Activated B cell treated with CpG ODN at 0.5 μM for 24 hours (primary cell): Measurements from ENCODE around the gene ETV6. TPM values are rescaled to one million over a fixed set of nuclear protein-coding genes. Genes with fewer than 3 reads are reported as not detected.
A peak's percentile ranks its signal among the peaks of the same experiment; 100 is the strongest.

Experiments
- ATAC-seq: fragments of 200-7000 bp; cut with Tn5 transposase; one replicate; pipeline ENCODE4 v1.10.0; 2021; ENCODE audit warnings: low read depth, mild to moderate bottlenecking, moderate library complexity
- CTCF ChIA-PET: fragments of 350-600 bp; sonication (Branson Sonifier 250); formaldehyde crosslinking; loops from one replicate; lab custom pipeline; 2021; ENCODE audit warnings: antibody characterized with exemption; lab: Charles Lee
- POLR2A ChIA-PET: fragments of 350-600 bp; sonication (Branson Sonifier 250); formaldehyde crosslinking; loops from one replicate; lab custom pipeline; 2021; ENCODE audit warnings: antibody characterized with exemption; lab: Charles Lee
- DNase-seq: peaks from one replicate; pipeline ENCODE4 v3.0.0; 2022
- H3K27ac Mint-ChIP-seq: one replicate; pipeline ENCODE4 v1.8.0; 2020; ENCODE audit warnings: mixed read lengths
- H3K27me3 Mint-ChIP-seq: one replicate; pipeline ENCODE4 v1.8.0; 2021; ENCODE audit warnings: mixed read lengths
- H3K36me3 Mint-ChIP-seq: one replicate; pipeline ENCODE4 v1.8.0; 2021; ENCODE audit warnings: low read depth, mixed read lengths
- H3K4me1 Mint-ChIP-seq: one replicate; pipeline ENCODE4 v1.8.0; 2021; ENCODE audit warnings: mixed read lengths
- H3K4me3 Mint-ChIP-seq: one replicate; pipeline ENCODE4 v1.8.0; 2020; ENCODE audit warnings: mild to moderate bottlenecking, mixed read lengths
- H3K9me3 Mint-ChIP-seq: one replicate; pipeline ENCODE4 v1.8.0; 2020; ENCODE audit warnings: mixed read lengths
- intact Hi-C: fragments of 100-400 bp; cut with micrococcal nuclease; formaldehyde crosslinking; loops from one replicate; pipeline ENCODE4 v1.15.1; 2024
- total RNA-seq: library from RNA; stranded (reverse); gene quantifications from 2 replicates; pipeline ENCODE4 v1.2.3, GENCODE V29; 2022
- TF ChIP-seq, protein P1 (sequence below): fragments of 200-600 bp; IDR thresholded peaks from one replicate; pipeline ENCODE4 v1.8.0; 2022; ENCODE audit warnings: antibody characterized with exemption, mild to moderate bottlenecking

The ETV6 gene
- total RNA-seq, 1 donor from 2014 or later, result 130 TPM

DNA sequence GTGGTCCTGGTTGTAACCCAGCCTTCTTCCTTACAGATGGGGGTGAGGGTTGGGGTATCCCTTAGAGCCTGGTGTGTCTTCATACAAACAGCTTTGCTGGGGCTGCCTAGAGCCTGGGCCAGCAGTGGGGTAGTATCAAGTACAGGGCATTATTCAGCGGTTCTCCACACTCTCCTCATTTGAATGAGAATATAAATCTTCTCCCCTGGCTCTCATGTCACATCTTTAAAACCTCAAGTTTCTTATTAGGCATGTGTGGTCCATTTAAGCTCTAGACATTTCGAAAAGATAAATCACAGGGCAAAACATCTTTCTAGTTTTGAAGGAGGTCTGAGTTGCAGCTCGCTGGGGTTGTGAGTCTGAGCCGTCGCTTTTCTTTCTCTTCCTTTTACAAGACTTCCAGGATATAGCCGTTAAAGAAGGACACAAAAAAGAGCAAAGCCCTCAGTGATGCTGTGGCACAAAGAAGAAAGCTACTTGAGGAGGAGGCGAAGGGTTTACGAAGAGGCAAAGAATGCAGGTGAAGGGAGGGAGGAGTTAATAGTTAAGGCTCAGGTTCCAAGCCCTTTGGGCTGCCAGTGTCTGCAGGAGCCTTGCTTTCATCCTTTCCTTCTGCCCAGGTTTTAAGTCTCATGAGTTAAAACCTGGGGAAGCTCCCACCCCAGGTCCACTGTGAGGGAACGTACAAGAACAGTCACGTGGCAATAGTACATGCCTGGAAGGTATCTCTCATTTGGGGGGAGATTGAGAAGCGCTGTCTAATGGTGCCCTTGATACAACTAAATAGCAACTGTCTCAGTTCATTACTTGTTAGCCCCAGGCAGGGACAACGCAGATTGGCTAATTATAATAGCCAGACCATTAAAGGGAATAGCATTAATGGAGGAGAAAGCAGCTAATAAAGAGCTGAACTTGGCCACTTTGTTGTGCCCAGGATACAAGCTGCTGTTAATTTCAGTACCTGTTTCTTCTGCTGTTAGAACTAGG is 94.2 kb downstream of the ETV6 start:
- intact Hi-C loops, result no loop called here
- ChIA-PET CTCF (interaction anchor here (1.4 to 1.7 kb wide), 3 partner anchors 12 to 69 kb away, joined by 3 to 5 read pairs (median 3); no protein-coding TSS in a partner anchor), POLR2A (interaction anchor here (0.5 to 16.0 kb wide), 7 partner anchors 9 to 613 kb away, joined by 3 to 433 read pairs (median 7); partner anchors contain the start of genes BORCS5 and ETV6)
- peak overlapping the region; percentile 93 for H3K27ac Mint-ChIP-seq
- H3K4me1 Mint-ChIP-seq, result peaks cover 96% of the 10 kb centered on the region
- H3K4me3 Mint-ChIP-seq, result peak overlapping the region; percentile 38
- TF ChIP-seq, protein P1, sequence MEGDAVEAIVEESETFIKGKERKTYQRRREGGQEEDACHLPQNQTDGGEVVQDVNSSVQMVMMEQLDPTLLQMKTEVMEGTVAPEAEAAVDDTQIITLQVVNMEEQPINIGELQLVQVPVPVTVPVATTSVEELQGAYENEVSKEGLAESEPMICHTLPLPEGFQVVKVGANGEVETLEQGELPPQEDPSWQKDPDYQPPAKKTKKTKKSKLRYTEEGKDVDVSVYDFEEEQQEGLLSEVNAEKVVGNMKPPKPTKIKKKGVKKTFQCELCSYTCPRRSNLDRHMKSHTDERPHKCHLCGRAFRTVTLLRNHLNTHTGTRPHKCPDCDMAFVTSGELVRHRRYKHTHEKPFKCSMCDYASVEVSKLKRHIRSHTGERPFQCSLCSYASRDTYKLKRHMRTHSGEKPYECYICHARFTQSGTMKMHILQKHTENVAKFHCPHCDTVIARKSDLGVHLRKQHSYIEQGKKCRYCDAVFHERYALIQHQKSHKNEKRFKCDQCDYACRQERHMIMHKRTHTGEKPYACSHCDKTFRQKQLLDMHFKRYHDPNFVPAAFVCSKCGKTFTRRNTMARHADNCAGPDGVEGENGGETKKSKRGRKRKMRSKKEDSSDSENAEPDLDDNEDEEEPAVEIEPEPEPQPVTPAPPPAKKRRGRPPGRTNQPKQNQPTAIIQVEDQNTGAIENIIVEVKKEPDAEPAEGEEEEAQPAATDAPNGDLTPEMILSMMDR, result no peak
- no peak for ATAC-seq
- DNase-seq, result no peak
- H3K9me3 Mint-ChIP-seq, result no peaks in the 10 kb centered on the region
- no peaks in the 10 kb centered on the region for H3K27me3 Mint-ChIP-seq
- H3K36me3 Mint-ChIP-seq, result peaks cover 17% of the 10 kb centered on the region

DNA sequence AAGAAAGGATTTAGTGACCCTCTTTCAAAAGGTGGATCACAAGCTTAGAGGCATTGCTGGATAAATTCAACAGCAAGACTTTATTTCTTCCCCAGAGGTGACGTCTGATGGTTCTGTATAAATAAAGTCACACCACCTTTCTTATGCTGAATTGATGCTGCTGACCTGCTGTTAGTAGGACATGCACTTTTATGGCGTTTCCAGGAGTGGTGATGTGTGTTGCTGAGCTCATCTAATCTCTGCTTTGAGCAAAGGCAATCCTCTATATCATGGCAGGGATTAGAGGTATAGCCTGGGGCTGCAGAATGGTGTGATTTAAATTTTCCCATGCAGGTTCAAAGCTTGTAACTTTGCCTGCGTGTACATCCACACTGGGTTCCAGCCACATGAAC is 94.9 kb downstream of the ETV6 start:
- intact Hi-C loops, result no loop called here
- no peak for ATAC-seq
- CTCF ChIA-PET, result interaction anchor here (1.4 to 1.9 kb wide), 4 partner anchors 13 to 289 kb away, joined by 3 to 12 read pairs (median 4); no protein-coding TSS in a partner anchor

DNA sequence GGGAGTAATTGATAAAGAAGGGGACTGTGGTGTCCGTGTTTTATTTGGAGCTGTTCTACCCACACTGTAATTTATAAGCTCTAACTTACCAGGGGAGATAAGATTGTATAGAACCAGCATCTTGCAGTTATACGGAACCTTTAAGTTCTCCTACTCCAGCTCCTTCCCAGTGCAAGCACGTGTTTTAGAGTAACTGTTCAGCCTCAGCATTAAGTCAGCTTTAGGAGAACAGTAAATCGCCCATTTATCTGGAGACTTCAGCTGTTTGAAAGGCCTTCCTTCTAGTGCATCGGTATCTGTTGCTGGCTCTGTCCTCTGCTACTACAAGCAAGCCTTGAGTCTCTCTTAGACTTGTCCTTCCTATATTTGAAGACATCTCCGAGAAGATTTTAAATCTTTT is 95.6 kb downstream of the ETV6 start:
- no peak for ATAC-seq
- Mint-ChIP-seq H3K4me1 (peaks cover 97% of the 10 kb centered on the region), H3K27ac (peak overlapping the region; percentile 93), H3K9me3 (no peaks in the 10 kb centered on the region), H3K4me3 (no peak overlapping the region), H3K36me3 (peaks cover 12% of the 10 kb centered on the region), H3K27me3 (no peaks in the 10 kb centered on the region)
- TF ChIP-seq, protein P1, result no peak
- CTCF ChIA-PET, result interaction anchor here (1.4 to 2.0 kb wide), 5 partner anchors 13 to 288 kb away, joined by 3 to 12 read pairs (median 3); no protein-coding TSS in a partner anchor
- POLR2A ChIA-PET, result interaction anchor here (1.2 to 16.0 kb wide), 8 partner anchors 8 to 611 kb away, joined by 3 to 433 read pairs (median 8); partner anchors contain the start of genes BORCS5 and ETV6
- intact Hi-C loops, result loop anchor here (5.0 kb wide), 3 partner anchors 67 to 972 kb away; partner anchors contain the start of gene CDKN1B
- no peak for DNase-seq

More for the DNA sequence above, 94.9 kb downstream of the ETV6 start:
- TF ChIP-seq, protein P1, result no peak
- Mint-ChIP-seq H3K4me3 (no peak overlapping the region), H3K9me3 (no peaks in the 10 kb centered on the region), H3K4me1 (peaks cover 97% of the 10 kb centered on the region), H3K27me3 (no peaks in the 10 kb centered on the region), H3K27ac (peak overlapping the region; percentile 93), H3K36me3 (peaks cover 12% of the 10 kb centered on the region)
- no peak for DNase-seq
- POLR2A ChIA-PET, result interaction anchor here (0.5 to 16.0 kb wide), 7 partner anchors 9 to 612 kb away, joined by 4 to 433 read pairs (median 10); partner anchors contain the start of genes BORCS5 and ETV6

DNA sequence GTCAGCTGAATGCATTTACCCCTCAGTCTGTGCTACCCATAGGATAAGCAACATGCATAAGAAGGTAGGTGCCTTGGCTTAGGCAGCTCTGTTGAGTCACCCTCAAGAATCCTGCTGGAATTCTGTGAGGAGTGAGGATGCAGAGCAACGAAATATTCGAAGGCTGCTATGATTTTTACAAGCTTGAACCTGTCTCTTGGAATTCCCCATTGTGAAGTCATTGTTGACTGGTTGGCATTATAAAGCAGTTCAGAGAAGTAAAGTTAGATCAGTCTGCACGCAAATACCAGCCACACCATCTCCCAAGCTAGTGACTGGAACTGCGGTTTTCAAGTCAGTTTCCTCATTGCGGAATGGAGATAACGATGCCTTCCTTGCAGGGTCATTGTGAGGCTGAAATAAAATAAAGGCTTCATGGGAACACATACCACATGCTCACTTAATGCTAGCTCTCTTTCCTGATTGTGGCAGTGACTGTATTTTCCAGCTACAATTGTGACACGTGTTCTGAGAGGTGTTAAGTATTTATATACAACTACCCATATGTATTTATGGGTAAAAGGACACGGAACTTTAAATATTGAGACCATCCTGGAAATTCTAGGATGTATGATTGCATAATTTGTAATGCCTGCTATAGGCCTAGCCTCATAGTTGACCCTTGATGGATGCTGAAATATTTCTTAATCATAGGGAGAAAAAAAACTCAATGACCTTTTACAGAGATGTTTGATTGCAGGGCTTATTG is 96.7 kb downstream of the ETV6 start:
- TF ChIP-seq, protein P1, result no peak
- ATAC-seq, result peak; percentile 73
- ChIA-PET POLR2A (interaction anchor here (0.5 to 16.0 kb wide), 19 partner anchors 9 to 610 kb away, joined by 3 to 433 read pairs (median 6); partner anchors contain the start of gene ETV6), CTCF (interaction anchor here (0.6 to 2.0 kb wide), 6 partner anchors 13 to 287 kb away, joined by 3 to 12 read pairs (median 6); no protein-coding TSS in a partner anchor)
- Mint-ChIP-seq H3K4me1 (peaks cover 97% of the 10 kb centered on the region), H3K36me3 (peaks cover 12% of the 10 kb centered on the region), H3K27me3 (no peaks in the 10 kb centered on the region), H3K4me3 (peak overlapping the region; percentile 67), H3K27ac (peak overlapping the region; percentile 93), H3K9me3 (no peaks in the 10 kb centered on the region)
- intact Hi-C loops, result loop anchor here (1.0 to 5.0 kb wide), 7 partner anchors 15 to 971 kb away; partner anchors contain the start of genes CDKN1B and ETV6
- DNase-seq, result no peak
